Brain microvascular endothelial cell (primary cell): ENCODE measurements around the gene KIAA1614.
"Not testable (repeated sequence)": the region's sequence is repeated elsewhere in the genome, so short reads cannot be mapped to it uniquely, and the experiment has no call there.

ENCODE experiments used
- DNase-seq: peaks from one replicate; pipeline ENCODE4 v3.0.0-alpha.2; 2020
- H3K27ac ChIP-seq: fragments of 250-450 bp; sonication (Bioruptor Pico); 2 replicates; pipeline ENCODE4 v1.5.1; 2020; ENCODE audit warnings: mild to moderate bottlenecking, moderate library complexity
- H3K27me3 ChIP-seq: fragments of 250-450 bp; sonication (Bioruptor Pico); replicated peaks from 2 replicates; pipeline ENCODE4 v1.5.1; 2020; ENCODE audit warnings: mild to moderate bottlenecking
- H3K36me3 ChIP-seq: fragments of 250-450 bp; sonication (Bioruptor Pico); replicated peaks from 2 replicates; pipeline ENCODE4 v1.5.1; 2020; ENCODE audit warnings: mild to moderate bottlenecking
- H3K4me3 ChIP-seq: 2 replicates; pipeline ENCODE4 v1.5.1; 2011; ENCODE audit warnings: low read depth, mild to moderate bottlenecking, control low read depth, low read length, moderate library complexity
- CTCF ChIP-seq: IDR thresholded peaks from 2 replicates; pipeline ENCODE4 v1.5.1; 2011; ENCODE audit warnings: low read depth, mild to moderate bottlenecking, moderate library complexity, low read length, control low read depth, inconsistent platforms; ENCODE audit errors: missing control alignments
- in situ Hi-C: cut with HindIII; loops from 2 replicates; pipeline ENCODE4 v1.10.0; 2017; ENCODE audit warnings: low sequenced_read_pairs, low pct_ligation_motif_present

Gene KIAA1614

GRCh38 chr1:180956028-180956640 is 43.4 kb downstream of the KIAA1614 start:
- no peaks in the 10 kb centered on the region for H3K27me3 ChIP-seq
- H3K27ac ChIP-seq, result no peak overlapping the region
- no peak for DNase-seq
- TF ChIP-seq CTCF, result no peak
- in situ Hi-C loops, result no loop called here
- H3K4me3 ChIP-seq, result no peak overlapping the region
- H3K36me3 ChIP-seq, result no peaks in the 10 kb centered on the region

- H3K36me3 ChIP-seq, H3K27ac ChIP-seq, H3K27me3 ChIP-seq, DNase-seq, H3K4me3 ChIP-seq, in situ Hi-C loops: not testable (repeated sequence)
These were observed 46.9 kb downstream of the KIAA1614 start for GRCh38 chr1:180959620-180960019.

- peaks cover 1% of the 10 kb centered on the region for H3K36me3 ChIP-seq
- no peaks in the 10 kb centered on the region for H3K27me3 ChIP-seq
- TF ChIP-seq CTCF, result no peak
- no peak overlapping the region for H3K27ac ChIP-seq
- in situ Hi-C loops, result no loop called here
- no peak overlapping the region for H3K4me3 ChIP-seq
- no peak for DNase-seq
These were observed 48.9 kb downstream of the KIAA1614 start for GRCh38 chr1:180961622-180962021.

GRCh38 chr1:180962178-180962577 is 49.5 kb downstream of the KIAA1614 start:
- no peak for DNase-seq
- Histone ChIP-seq H3K27me3 (no peaks in the 10 kb centered on the region), H3K4me3 (no peak overlapping the region), H3K36me3 (peaks cover 5% of the 10 kb centered on the region), H3K27ac (no peak overlapping the region)
- TF ChIP-seq CTCF, result no peak
- in situ Hi-C loops, result no loop called here

- Histone ChIP-seq H3K36me3 (peaks cover 5% of the 10 kb centered on the region), H3K27me3 (no peaks in the 10 kb centered on the region), H3K4me3 (no peak overlapping the region), H3K27ac (no peak overlapping the region)
- no peak for DNase-seq
- TF ChIP-seq CTCF, result no peak
- in situ Hi-C loops, result no loop called here
These were observed 51.4 kb downstream of the KIAA1614 start for GRCh38 chr1:180964056-180964455.

- no peak overlapping the region for H3K4me3 ChIP-seq
- no peak overlapping the region for H3K27ac ChIP-seq
- no peak for TF ChIP-seq CTCF
- H3K36me3 ChIP-seq, result peaks cover 6% of the 10 kb centered on the region
- in situ Hi-C loops, result no loop called here
- H3K27me3 ChIP-seq, result no peaks in the 10 kb centered on the region
- DNase-seq, result no peak
These were observed 51.9 kb downstream of the KIAA1614 start for GRCh38 chr1:180964595-180964994.
